GM10266 (cell line): Measurements from ENCODE around the gene CACUL1.
"Not testable (repeated sequence)": the region's sequence is repeated elsewhere in the genome, so short reads cannot be mapped to it uniquely, and the experiment has no call there.

ENCODE experiments used
- DNase-seq: peaks from one replicate; pipeline ENCODE4 v3.0.0; 2012; ENCODE audit errors: extremely low spot score
- TF ChIP-seq, protein P1 (sequence below): IDR thresholded peaks from 2 replicates; pipeline ENCODE4 v1.5.1; 2012; ENCODE audit warnings: mild to moderate bottlenecking, low read depth; ENCODE audit not compliant: control insufficient read depth, insufficient read depth; ENCODE audit errors: missing control alignments

CACUL1 gene

GRCh38 chr10:118754556-118755423 is at the start of gene CACUL1:
TSS of gene CACUL1 (minus strand) at chr10:118754970. CDS start at chr10:118754762, 208 bp downstream.
- TF ChIP-seq, protein P1, sequence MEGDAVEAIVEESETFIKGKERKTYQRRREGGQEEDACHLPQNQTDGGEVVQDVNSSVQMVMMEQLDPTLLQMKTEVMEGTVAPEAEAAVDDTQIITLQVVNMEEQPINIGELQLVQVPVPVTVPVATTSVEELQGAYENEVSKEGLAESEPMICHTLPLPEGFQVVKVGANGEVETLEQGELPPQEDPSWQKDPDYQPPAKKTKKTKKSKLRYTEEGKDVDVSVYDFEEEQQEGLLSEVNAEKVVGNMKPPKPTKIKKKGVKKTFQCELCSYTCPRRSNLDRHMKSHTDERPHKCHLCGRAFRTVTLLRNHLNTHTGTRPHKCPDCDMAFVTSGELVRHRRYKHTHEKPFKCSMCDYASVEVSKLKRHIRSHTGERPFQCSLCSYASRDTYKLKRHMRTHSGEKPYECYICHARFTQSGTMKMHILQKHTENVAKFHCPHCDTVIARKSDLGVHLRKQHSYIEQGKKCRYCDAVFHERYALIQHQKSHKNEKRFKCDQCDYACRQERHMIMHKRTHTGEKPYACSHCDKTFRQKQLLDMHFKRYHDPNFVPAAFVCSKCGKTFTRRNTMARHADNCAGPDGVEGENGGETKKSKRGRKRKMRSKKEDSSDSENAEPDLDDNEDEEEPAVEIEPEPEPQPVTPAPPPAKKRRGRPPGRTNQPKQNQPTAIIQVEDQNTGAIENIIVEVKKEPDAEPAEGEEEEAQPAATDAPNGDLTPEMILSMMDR = no peak
- peak; percentile 99 for DNase-seq

DNA sequence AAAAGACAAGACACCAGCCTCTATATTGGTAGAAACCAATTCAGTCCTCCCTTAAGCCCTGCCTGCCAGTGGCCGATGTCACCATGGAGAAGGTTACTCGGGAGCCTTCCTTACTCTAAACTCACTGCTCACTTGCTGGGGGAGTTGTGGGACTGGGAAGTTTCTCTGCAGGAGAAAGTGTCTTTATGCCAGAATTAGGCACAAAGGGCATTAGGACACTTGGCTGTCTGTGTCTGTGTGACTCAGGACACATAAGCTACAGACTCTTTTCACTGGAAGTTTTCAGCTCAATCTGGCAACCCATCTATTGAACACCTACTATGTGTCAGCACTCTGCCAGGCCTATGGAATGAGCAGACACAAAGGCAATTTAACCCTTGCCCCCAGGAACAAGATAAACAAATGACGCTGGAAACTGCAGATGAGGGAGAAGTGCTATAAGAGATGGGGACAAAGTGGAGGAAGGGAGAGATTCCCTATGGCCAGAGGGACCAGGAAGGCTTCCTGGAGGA is 49.5 kb upstream of the CACUL1 start:
- TF ChIP-seq, protein P1 = no peak
- DNase-seq = no peak

DNA sequence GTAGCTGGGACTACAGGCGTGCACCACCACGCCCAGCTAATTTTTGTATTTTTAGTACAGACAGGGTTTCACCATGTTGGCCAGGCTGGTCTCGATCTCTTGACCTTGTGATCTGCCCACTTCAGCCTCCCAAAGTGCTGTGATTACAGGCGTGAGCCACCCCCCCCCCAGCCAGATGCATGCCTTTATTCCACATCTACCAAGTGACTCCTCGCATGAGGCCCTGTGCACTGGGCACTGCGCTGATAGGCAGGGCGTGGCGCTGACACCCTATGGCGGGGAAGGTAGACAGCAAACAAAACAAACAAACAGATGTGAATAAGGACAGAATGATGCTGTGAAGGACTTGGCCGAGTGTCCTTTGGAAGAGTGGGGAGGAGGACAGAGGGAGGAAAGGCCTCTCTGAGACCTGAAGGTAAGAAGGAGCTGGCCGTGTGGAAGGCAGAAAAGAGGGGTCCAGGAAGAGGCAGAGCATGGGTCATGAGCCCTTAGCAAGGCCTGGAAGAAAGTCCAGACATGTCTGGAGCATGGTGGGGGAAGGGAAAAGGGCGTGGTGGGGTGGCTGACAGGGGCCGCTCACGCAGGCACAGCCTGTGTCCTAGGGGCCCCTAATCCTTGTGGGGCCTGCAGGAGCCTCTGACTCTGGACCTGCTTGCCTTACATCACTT is 47.5 kb upstream of the CACUL1 start:
- TF ChIP-seq, protein P1 = no peak
- no peak for DNase-seq

- DNase-seq = no peak
- TF ChIP-seq, protein P1 = peak; percentile 33
Observed at GRCh38 chr10:118800920-118801319, 46.1 kb upstream of the CACUL1 start.

DNA sequence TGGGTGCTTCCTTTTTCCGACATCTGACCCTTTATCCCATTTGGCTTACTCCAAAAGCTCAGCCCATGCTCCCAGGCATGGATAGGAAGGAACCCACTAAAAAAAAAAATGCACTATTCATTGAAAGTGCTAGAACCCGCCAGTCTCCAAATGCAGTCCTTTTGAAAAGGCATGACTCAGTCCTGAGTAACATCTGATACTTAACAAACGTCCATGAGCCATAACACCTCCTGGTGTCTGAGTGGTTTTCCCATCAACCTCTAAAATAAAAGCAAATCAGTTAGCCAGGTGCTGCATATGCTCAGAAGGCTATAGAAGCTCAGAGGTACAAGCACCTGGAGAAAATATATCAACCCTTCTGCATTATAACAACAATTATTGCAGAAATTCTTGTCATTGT is 45.0 kb upstream of the CACUL1 start:
- DNase-seq = no peak
- TF ChIP-seq, protein P1 = no peak

DNA sequence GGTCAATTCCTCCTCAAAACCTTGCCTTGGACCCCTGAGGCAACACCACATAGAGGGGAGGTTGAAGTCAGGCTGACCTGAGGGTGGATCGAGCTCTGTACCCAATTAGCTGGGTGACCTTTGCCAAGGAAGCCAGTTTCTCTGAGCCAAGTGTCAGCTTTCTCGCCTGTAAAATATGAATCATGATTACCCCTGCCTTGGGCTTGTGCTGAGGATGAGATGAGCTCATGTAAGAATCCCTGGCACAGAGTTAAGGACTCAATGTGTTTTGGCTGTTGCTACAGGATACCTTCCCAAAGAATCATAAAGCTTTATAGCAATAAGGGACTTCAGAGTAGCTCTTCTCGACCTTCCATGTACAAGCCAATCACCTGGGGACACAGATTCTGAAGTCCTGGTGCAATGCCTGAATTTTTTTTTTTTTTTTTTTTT is 43.5 kb upstream of the CACUL1 start:
- no peak for DNase-seq
- TF ChIP-seq, protein P1 = no peak

- not testable (repeated sequence) for DNase-seq
Observed at GRCh38 chr10:118794971-118795370, 40.2 kb upstream of the CACUL1 start.
